Measurements from ENCODE around the gene ALG13.
"Not testable (repeated sequence)": the region's sequence is repeated elsewhere in the genome, so short reads cannot be mapped to it uniquely, and the experiment has no call there.

ALG13 gene

GRCh38 chrX:111719426-111720210 is 38.6 kb downstream of the ALG13 start:
- no peak overlapping the region for H3K27ac Mint-ChIP-seq
- H3K36me3 Mint-ChIP-seq: peaks cover 8% of the 10 kb centered on the region

GRCh38 chrX:111728096-111728495 is 47.1 kb downstream of the ALG13 start:
- H3K4me1 Mint-ChIP-seq: no peaks in the 10 kb centered on the region
- no peak overlapping the region for H3K27ac Mint-ChIP-seq
- H3K27me3 Mint-ChIP-seq: no peaks in the 10 kb centered on the region
- DNase-seq: no peak
- no peaks in the 10 kb centered on the region for H3K9me3 Mint-ChIP-seq
- H3K36me3 Mint-ChIP-seq: peaks cover 35% of the 10 kb centered on the region
- CTCF ChIA-PET: no interaction called here
- no peak overlapping the region for H3K4me3 Mint-ChIP-seq

More at GRCh38 chrX:111719426-111720210, 38.6 kb downstream of the ALG13 start:
- CTCF ChIA-PET: interaction anchor here (1.0 to 1.7 kb wide), 3 partner anchors 10 to 24 kb away, joined by 3 to 4 read pairs (median 4); no protein-coding TSS in a partner anchor
- no peak for DNase-seq
- no peaks in the 10 kb centered on the region for H3K27me3 Mint-ChIP-seq
- no peaks in the 10 kb centered on the region for H3K4me1 Mint-ChIP-seq
- no peaks in the 10 kb centered on the region for H3K9me3 Mint-ChIP-seq
- H3K4me3 Mint-ChIP-seq: no peak overlapping the region

- peaks cover 39% of the 10 kb centered on the region for H3K36me3 Mint-ChIP-seq
- DNase-seq: no peak
- no peaks in the 10 kb centered on the region for H3K27me3 Mint-ChIP-seq
- no peak overlapping the region for H3K27ac Mint-ChIP-seq
- CTCF ChIA-PET: no interaction called here
- no peak overlapping the region for H3K4me3 Mint-ChIP-seq
- no peaks in the 10 kb centered on the region for H3K4me1 Mint-ChIP-seq
- H3K9me3 Mint-ChIP-seq: no peaks in the 10 kb centered on the region
Measured at GRCh38 chrX:111731351-111731750, 50.4 kb downstream of the ALG13 start.

- no peak for DNase-seq
- CTCF ChIA-PET: no interaction called here
- Mint-ChIP-seq H3K27me3 (no peaks in the 10 kb centered on the region), H3K4me1 (no peaks in the 10 kb centered on the region), H3K9me3 (no peaks in the 10 kb centered on the region), H3K27ac (no peak overlapping the region), H3K4me3 (no peak overlapping the region), H3K36me3 (peaks cover 33% of the 10 kb centered on the region)
Measured at GRCh38 chrX:111736571-111736970, 55.6 kb downstream of the ALG13 start.

- DNase-seq: no peak
- Mint-ChIP-seq H3K27me3 (no peaks in the 10 kb centered on the region), H3K27ac (no peak overlapping the region), H3K9me3 (no peaks in the 10 kb centered on the region), H3K4me3 (no peak overlapping the region), H3K36me3 (peaks cover 45% of the 10 kb centered on the region), H3K4me1 (peaks cover 3% of the 10 kb centered on the region)
- CTCF ChIA-PET: no interaction called here
Measured at GRCh38 chrX:111742018-111742417, 61.0 kb downstream of the ALG13 start.

GRCh38 chrX:111743316-111743715 is 62.3 kb downstream of the ALG13 start:
- H3K27ac Mint-ChIP-seq: no peak overlapping the region
- CTCF ChIA-PET: interaction anchor here (1.3 kb wide), 1 partner anchor 24 kb away, joined by 3 read pairs; no protein-coding TSS in a partner anchor
- peaks cover 3% of the 10 kb centered on the region for H3K4me1 Mint-ChIP-seq
- no peaks in the 10 kb centered on the region for H3K9me3 Mint-ChIP-seq
- no peaks in the 10 kb centered on the region for H3K27me3 Mint-ChIP-seq
- H3K36me3 Mint-ChIP-seq: peaks cover 42% of the 10 kb centered on the region
- no peak overlapping the region for H3K4me3 Mint-ChIP-seq
- DNase-seq: no peak

GRCh38 chrX:111756486-111756885 is 75.5 kb downstream of the ALG13 start:
- Mint-ChIP-seq H3K9me3 (peaks cover 7% of the 10 kb centered on the region), H3K27me3 (no peaks in the 10 kb centered on the region), H3K4me3 (no peak overlapping the region), H3K4me1 (no peaks in the 10 kb centered on the region), H3K27ac (no peak overlapping the region), H3K36me3 (peaks cover 42% of the 10 kb centered on the region)
- DNase-seq: no peak
- CTCF ChIA-PET: no interaction called here

GRCh38 chrX:111759686-111760085 is 78.7 kb downstream of the ALG13 start:
- no peaks in the 10 kb centered on the region for H3K27me3 Mint-ChIP-seq
- peaks cover 30% of the 10 kb centered on the region for H3K36me3 Mint-ChIP-seq
- H3K4me1 Mint-ChIP-seq: peaks cover 9% of the 10 kb centered on the region
- H3K27ac Mint-ChIP-seq: no peak overlapping the region
- CTCF ChIA-PET: no interaction called here
- no peak overlapping the region for H3K4me3 Mint-ChIP-seq
- H3K9me3 Mint-ChIP-seq: peaks cover 2% of the 10 kb centered on the region
- no peak for DNase-seq

GRCh38 chrX:111761578-111762135 is 80.7 kb downstream of the ALG13 start:
- H3K36me3 Mint-ChIP-seq: peaks cover 35% of the 10 kb centered on the region
- DNase-seq: no peak
- H3K27ac Mint-ChIP-seq: no peak overlapping the region
- peaks cover 9% of the 10 kb centered on the region for H3K4me1 Mint-ChIP-seq
- H3K4me3 Mint-ChIP-seq: no peak overlapping the region
- no peaks in the 10 kb centered on the region for H3K9me3 Mint-ChIP-seq
- CTCF ChIA-PET: no interaction called here
- H3K27me3 Mint-ChIP-seq: no peaks in the 10 kb centered on the region

GRCh38 chrX:111778591-111778990 is 97.6 kb downstream of the ALG13 start:
- Mint-ChIP-seq H3K4me3 (no peak overlapping the region), H3K36me3 (no peaks in the 10 kb centered on the region), H3K9me3 (peaks cover 3% of the 10 kb centered on the region), H3K4me1 (no peaks in the 10 kb centered on the region), H3K27ac (no peak overlapping the region), H3K27me3 (no peaks in the 10 kb centered on the region)
- DNase-seq: no peak
- CTCF ChIA-PET: no interaction called here

- H3K27ac Mint-ChIP-seq: no peak overlapping the region
- CTCF ChIA-PET: no interaction called here
- H3K4me3 Mint-ChIP-seq: no peak overlapping the region
Measured at GRCh38 chrX:111779582-111779981, 98.6 kb downstream of the ALG13 start.

GRCh38 chrX:111784667-111785066 is 103.7 kb downstream of the ALG13 start:
- H3K27ac Mint-ChIP-seq: no peak overlapping the region
- no peaks in the 10 kb centered on the region for H3K4me1 Mint-ChIP-seq
- no peak for DNase-seq
- peaks cover 16% of the 10 kb centered on the region for H3K9me3 Mint-ChIP-seq
- no peaks in the 10 kb centered on the region for H3K36me3 Mint-ChIP-seq
- H3K27me3 Mint-ChIP-seq: no peaks in the 10 kb centered on the region
- CTCF ChIA-PET: no interaction called here
- H3K4me3 Mint-ChIP-seq: no peak overlapping the region

More at GRCh38 chrX:111779582-111779981, 98.6 kb downstream of the ALG13 start:
- no peak for DNase-seq
- Mint-ChIP-seq H3K4me1 (no peaks in the 10 kb centered on the region), H3K27me3 (no peaks in the 10 kb centered on the region), H3K9me3 (peaks cover 3% of the 10 kb centered on the region), H3K36me3 (no peaks in the 10 kb centered on the region)

- H3K27me3 Mint-ChIP-seq, H3K4me1 Mint-ChIP-seq, H3K36me3 Mint-ChIP-seq, CTCF ChIA-PET, H3K4me3 Mint-ChIP-seq, DNase-seq, H3K27ac Mint-ChIP-seq: not testable (repeated sequence)
- H3K9me3 Mint-ChIP-seq: peaks cover 14% of the 10 kb centered on the region
Measured at GRCh38 chrX:111790054-111790453, 109.1 kb downstream of the ALG13 start.
